Pons (tissue), 1 donor: ENCODE data around the gene CBS.
"Not testable (repeated sequence)": the region's sequence is repeated elsewhere in the genome, so short reads cannot be mapped to it uniquely, and the experiment has no call there.

Source experiments
- DNase-seq: peaks from one replicate; pipeline ENCODE4 v3.0.0-alpha.2; 2016; ENCODE audit warnings: low spot score

Gene CBS

DNA sequence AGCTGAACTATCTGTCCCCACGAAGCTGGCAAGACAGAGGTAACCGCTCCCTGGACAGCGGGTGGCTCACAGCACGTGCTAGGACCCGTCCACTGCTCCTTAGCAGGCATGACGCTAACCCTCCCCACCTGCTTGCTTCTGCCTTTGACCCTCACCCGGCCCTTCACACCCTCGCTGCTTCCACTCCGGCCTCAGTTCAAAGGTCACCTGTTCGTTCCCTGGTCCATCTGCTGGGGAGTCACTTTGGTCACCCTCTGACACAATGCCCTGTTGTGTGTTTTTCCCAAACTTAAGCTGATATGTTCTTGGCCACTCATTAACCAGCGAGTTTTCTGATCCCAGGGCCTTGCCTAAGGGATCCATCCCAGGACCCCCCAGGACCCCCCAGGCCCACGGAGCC is 7.6 kb downstream of the CBS start:
- not testable (repeated sequence) for DNase-seq

GRCh38 chr21:43066690-43067089 is 8.9 kb downstream of the CBS start:
- not testable (repeated sequence) for DNase-seq

DNA sequence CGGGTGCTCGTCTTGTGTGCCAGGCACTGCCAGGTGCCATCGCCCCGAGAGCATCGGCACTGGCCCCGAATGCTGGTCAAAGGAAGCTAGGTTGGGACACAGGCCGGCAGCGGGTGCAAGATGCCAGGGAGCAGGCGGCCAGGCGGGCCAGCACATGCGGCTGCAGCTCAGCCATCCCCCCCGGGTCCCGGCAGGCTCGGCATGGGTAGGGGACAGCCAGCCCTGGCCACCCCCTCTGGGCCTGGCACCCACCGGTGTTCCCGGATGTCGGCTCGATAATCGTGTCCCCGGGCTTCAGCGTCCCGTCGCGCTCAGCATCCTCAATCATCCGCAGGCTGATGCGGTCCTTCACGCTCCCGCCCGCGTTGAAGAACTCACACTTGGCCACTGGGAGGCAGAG is 9.6 kb downstream of the CBS start:
- DNase-seq = not testable (repeated sequence)

- not testable (repeated sequence) for DNase-seq
These were observed 11.2 kb downstream of the CBS start for GRCh38 chr21:43064265-43064917.

- DNase-seq = not testable (repeated sequence)
These were observed 12.5 kb downstream of the CBS start for GRCh38 chr21:43062955-43063664.

- DNase-seq = not testable (repeated sequence)
These were observed 22.5 kb downstream of the CBS start for GRCh38 chr21:43053112-43053511.

DNA sequence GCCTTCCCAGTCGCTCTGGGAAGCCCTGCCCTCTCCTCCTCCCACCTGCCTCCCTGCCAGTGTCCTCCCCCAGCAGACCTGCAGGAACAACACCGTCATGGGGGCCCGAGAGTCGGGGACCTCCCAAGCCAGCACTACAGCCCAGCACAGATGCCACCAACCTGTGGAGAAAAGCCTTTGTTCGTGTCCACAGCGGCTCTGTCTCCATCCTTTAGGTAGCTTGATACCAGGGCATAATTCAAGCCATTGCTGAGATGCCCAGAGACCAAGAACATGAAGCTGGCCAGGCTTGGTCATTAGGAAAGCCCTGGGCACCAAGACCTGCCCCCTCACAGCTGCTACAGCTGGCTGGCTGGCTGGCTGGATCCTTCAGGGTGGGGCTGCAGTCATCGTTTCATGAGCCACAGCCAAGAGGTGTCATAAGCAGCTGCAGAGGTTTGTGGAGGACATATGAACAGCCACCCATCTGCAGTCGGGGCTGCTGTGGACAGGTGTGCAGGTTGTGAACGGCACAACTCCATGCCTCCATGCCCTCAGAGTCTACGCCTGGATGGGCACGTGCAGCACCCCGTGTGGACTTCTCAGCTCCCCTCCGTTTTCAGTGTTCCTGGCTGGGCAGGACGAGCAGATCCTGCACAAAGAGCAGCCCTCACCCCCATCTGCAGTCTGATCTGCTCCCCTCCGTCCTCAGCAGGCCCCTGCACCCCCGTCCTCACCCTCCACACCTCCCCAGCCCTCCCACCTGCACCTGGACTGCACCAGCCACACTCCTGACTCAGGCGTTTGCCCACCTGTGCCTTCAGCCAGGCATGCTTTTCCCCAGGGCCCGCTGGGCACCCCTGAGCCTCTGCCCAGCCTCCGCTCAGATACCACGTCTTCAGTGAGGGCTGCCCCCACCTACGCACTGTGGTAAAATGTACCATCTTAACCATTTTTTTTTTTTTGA is 29.5 kb downstream of the CBS start:
- not testable (repeated sequence) for DNase-seq

- not testable (repeated sequence) for DNase-seq
These were observed 30.3 kb downstream of the CBS start for GRCh38 chr21:43045165-43045875.

GRCh38 chr21:43044547-43044946 is 31.1 kb downstream of the CBS start:
- DNase-seq = not testable (repeated sequence)

GRCh38 chr21:43043291-43043690 is 32.3 kb downstream of the CBS start:
- DNase-seq = not testable (repeated sequence)

DNA sequence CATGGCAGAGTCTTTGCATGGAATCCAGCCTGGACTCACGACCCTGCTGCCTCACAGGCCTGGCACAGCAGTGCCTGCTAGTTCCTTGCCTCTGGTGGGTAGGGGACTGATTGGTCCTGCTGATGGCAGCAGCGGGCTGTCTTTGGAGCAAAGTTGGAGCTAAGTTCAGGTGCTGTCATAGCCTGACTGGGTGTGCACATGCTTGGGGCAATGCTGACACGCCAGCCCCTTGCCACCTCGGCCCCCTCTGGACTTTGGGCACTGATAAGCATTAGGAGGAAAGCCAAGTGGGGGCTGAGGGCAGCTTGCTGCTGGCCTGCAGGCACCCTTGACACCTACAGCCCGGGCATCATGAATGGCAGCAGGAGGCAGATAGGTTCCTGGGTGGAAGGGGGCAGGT is 33.5 kb downstream of the CBS start:
- DNase-seq = not testable (repeated sequence)

DNA sequence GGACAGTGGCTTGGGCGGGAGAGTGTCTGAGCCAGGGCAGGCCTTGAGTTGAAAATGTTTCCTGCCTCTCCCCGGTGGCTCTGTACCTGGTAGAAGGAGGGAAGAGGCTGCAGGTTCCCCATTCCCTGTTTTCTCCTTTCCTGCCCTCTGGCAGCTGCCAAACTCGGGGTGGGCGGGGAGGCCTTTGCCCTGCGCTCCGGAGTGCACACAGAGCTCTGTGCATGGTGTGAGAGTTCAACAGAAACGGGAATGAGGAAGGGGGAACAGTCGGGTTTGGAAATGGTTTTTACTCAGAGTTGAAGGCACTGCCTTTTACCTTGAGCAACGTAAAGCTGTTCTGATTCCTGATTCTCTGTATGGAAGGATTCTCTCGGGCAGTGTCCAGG is 37.0 kb downstream of the CBS start:
- DNase-seq = not testable (repeated sequence)

GRCh38 chr21:43037918-43038658 is 37.5 kb downstream of the CBS start:
- DNase-seq = not testable (repeated sequence)

DNA sequence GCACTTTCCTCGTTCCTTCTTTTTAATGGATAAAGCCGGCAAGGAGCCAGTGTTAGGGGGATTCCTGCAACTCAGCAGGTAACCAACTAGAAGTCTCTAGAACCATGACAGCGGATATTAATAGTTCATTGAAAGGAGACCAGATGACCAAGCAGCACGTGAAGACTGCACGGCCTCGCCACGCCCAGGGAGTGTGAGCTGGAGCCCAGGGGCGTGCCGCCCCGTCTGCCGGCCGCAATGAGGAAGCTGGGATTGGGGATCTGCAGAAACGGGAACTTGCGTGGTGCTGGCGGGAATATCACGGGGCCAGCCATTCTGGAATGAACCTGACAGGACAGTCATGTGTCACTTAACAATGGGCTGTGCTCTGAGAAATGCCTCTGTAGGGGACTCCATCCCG is 38.7 kb downstream of the CBS start:
- not testable (repeated sequence) for DNase-seq

DNA sequence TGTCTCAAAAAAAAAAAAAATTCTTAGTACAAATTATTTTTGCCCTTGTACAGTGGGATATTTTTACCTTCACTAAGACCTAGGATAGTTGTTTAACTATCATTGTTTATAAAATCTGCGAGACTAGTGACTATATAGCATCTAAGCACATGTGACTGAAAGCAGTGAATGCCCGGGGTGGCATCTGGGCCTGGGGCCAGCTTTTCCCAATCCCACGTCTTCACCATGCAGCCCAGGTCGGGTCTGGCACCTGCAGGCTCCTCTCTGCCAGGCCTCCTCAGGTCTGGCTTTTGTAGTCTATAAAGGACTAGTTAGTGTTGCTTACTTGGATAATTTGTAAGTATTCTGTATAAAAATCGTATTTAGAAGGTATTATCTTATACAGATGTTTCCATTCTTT is 40.8 kb downstream of the CBS start:
- DNase-seq = no peak

GRCh38 chr21:43034101-43034500 is 41.5 kb downstream of the CBS start:
- DNase-seq = no peak

DNA sequence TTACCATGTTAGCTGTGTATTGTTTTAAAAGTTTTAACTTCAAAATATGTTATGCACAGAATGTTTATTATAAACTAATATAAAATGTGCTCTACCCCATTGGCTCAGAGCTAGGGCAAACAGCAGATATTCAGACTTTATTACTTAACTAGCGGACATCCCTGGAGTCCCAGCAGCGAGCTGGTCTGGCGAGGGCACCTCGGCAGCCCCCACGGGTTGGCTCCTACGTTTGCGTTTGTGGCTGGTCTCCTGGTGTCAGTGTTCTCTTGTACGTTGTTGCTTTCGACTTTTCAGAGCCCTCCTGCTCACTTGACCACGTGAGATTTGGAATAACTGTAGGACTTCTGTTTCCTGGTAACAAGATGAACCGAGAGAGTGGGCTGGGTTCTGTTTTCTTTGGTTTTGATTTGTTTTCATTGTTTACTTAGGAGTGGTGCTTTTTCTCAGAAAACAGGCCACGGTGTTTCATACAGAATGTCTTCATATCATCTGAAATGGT is 44.5 kb downstream of the CBS start:
- DNase-seq = no peak

GRCh38 chr21:43029785-43030184 is 45.9 kb downstream of the CBS start:
- DNase-seq = no peak

- DNase-seq = no peak
These were observed 47.5 kb downstream of the CBS start for GRCh38 chr21:43027846-43028731.

- DNase-seq = no peak
These were observed 49.9 kb downstream of the CBS start for GRCh38 chr21:43025636-43026180.
